ENCODE data around the gene SAMD9. TPM values are rescaled to one million over a fixed set of nuclear protein-coding genes. Genes with fewer than 3 reads are reported as not detected.

The SAMD9 gene
- polyA plus RNA-seq, 1 donor (not counting 4 experiments of a cell fraction or from before 2014, with no cell fraction given): 26.8 TPM

DNA sequence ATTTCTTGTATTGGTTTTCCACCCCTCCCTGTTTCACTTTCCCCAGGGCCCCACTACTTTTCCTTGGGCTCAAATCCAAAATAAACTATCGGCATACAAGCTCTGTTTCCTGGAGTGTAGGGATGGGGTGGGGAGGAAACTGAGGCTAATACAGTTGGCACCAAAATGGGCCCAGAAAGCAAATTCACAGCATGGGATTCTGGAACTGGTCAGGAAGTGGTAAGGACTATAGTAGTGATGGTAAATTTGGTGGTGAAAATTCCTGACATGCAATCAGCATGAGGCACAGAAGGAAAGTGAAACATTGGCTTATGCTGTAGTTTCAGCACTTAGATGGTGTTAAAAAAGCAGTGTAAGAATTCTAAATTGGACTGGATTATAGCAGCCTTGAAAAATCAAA lies 39.1 kb upstream of the SAMD9 start:
- no peak overlapping the region for H3K4me3 ChIP-seq (ENCODE audit: control insufficient read depth in 2 of 3, extremely low read depth in 1 of 3, insufficient read depth in 2 of 3, low read depth in 1 of 3, low read length in 3 of 3)
- H3K9me3 ChIP-seq (ENCODE audit: control insufficient read depth, low read depth, low read length): peaks cover under 1% of the 10 kb centered on the region
- dilution Hi-C loops (cut with MboI; ENCODE audit: extremely low pct_ligation_motif_present, low sequenced_read_pairs): no loop called here
- no peaks in the 10 kb centered on the region for H3K27me3 ChIP-seq (ENCODE audit: control insufficient read depth, extremely low read depth, insufficient read depth, low read length)
- no peaks in the 10 kb centered on the region for H4K20me1 ChIP-seq (ENCODE audit: control insufficient read depth, extremely low read depth, insufficient read depth, low read length)
- H3K9me1 ChIP-seq (ENCODE audit: control insufficient read depth, extremely low read depth, insufficient read depth, low read length): no peaks in the 10 kb centered on the region
- H3K4me2 ChIP-seq (ENCODE audit: control insufficient read depth, extremely low read depth, insufficient read depth, low read depth, low read length): no peak overlapping the region
- TF ChIP-seq, protein P1, sequence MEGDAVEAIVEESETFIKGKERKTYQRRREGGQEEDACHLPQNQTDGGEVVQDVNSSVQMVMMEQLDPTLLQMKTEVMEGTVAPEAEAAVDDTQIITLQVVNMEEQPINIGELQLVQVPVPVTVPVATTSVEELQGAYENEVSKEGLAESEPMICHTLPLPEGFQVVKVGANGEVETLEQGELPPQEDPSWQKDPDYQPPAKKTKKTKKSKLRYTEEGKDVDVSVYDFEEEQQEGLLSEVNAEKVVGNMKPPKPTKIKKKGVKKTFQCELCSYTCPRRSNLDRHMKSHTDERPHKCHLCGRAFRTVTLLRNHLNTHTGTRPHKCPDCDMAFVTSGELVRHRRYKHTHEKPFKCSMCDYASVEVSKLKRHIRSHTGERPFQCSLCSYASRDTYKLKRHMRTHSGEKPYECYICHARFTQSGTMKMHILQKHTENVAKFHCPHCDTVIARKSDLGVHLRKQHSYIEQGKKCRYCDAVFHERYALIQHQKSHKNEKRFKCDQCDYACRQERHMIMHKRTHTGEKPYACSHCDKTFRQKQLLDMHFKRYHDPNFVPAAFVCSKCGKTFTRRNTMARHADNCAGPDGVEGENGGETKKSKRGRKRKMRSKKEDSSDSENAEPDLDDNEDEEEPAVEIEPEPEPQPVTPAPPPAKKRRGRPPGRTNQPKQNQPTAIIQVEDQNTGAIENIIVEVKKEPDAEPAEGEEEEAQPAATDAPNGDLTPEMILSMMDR (optimal IDR thresholded peaks at IDR 0.05 in 1 of 3, IDR thresholded peaks at IDR 0.05 in 1 of 3, conservative IDR thresholded peaks at IDR 0.05 in 1 of 3; ENCODE audit: extremely low read depth in 1 of 3, insufficient read depth in 2 of 3, low read length in 3 of 3): no peak
- DNase-seq (ENCODE audit: low read depth, low spot score) (no peak), FAIRE-seq (peak; percentile 29)
- H3K79me2 ChIP-seq (ENCODE audit: control insufficient read depth, insufficient read depth, low read length): no peaks in the 10 kb centered on the region
- H2AFZ ChIP-seq (ENCODE audit: control insufficient read depth, low read length): no peak overlapping the region
- H3K9ac ChIP-seq (ENCODE audit: control insufficient read depth, extremely low read depth, insufficient read depth, low read length): no peak overlapping the region
- H3K27ac ChIP-seq (ENCODE audit: control insufficient read depth, insufficient read depth, low read length): no peak overlapping the region
- H3K4me1 ChIP-seq (ENCODE audit: control insufficient read depth, extremely low read depth, insufficient read depth, low read length): no peaks in the 10 kb centered on the region
- no peaks in the 10 kb centered on the region for H3K36me3 ChIP-seq (ENCODE audit: control insufficient read depth in 2 of 2, extremely low read depth in 1 of 2, insufficient read depth in 2 of 2, low read length in 2 of 2)

- Histone ChIP-seq H3K9me3 (ENCODE audit: control insufficient read depth, low read depth, low read length) (no peaks in the 10 kb centered on the region), H3K4me1 (ENCODE audit: control insufficient read depth, extremely low read depth, insufficient read depth, low read length) (peaks cover 3% of the 10 kb centered on the region), H2AFZ (ENCODE audit: control insufficient read depth, low read length) (no peak overlapping the region), H3K27me3 (ENCODE audit: control insufficient read depth, extremely low read depth, insufficient read depth, low read length) (no peaks in the 10 kb centered on the region), H3K79me2 (ENCODE audit: control insufficient read depth, insufficient read depth, low read length) (no peaks in the 10 kb centered on the region), H3K36me3 (ENCODE audit: control insufficient read depth in 2 of 2, extremely low read depth in 1 of 2, insufficient read depth in 2 of 2, low read length in 2 of 2) (no peaks in the 10 kb centered on the region), H3K9me1 (ENCODE audit: control insufficient read depth, extremely low read depth, insufficient read depth, low read length) (no peaks in the 10 kb centered on the region), H3K4me3 (ENCODE audit: control insufficient read depth in 2 of 3, extremely low read depth in 1 of 3, insufficient read depth in 2 of 3, low read depth in 1 of 3, low read length in 3 of 3) (no peak overlapping the region), H3K9ac (ENCODE audit: control insufficient read depth, extremely low read depth, insufficient read depth, low read length) (no peak overlapping the region), H4K20me1 (ENCODE audit: control insufficient read depth, extremely low read depth, insufficient read depth, low read length) (no peaks in the 10 kb centered on the region), H3K4me2 (ENCODE audit: control insufficient read depth, extremely low read depth, insufficient read depth, low read depth, low read length) (no peak overlapping the region), H3K27ac (ENCODE audit: control insufficient read depth, insufficient read depth, low read length) (no peak overlapping the region)
- no peak for DNase-seq (ENCODE audit: low read depth, low spot score)
- dilution Hi-C loops (cut with MboI; ENCODE audit: extremely low pct_ligation_motif_present, low sequenced_read_pairs): no loop called here
- FAIRE-seq: no peak
- no peak for TF ChIP-seq EZH2 (IDR thresholded peaks at IDR 0.05; ENCODE audit: low read length)
- TF ChIP-seq, protein P1 (optimal IDR thresholded peaks at IDR 0.05 in 1 of 3, IDR thresholded peaks at IDR 0.05 in 1 of 3, conservative IDR thresholded peaks at IDR 0.05 in 1 of 3; ENCODE audit: extremely low read depth in 1 of 3, insufficient read depth in 2 of 3, low read length in 3 of 3): no peak
Measured at GRCh38 chr7:93150200-93150835, 32.5 kb upstream of the SAMD9 start.

All from keratinocyte (primary cell).